Mucosa of descending colon (tissue), 3 donors: ENCODE data around the gene ERGIC2. TPM values are rescaled to one million over a fixed set of nuclear protein-coding genes. Genes with fewer than 3 reads are reported as not detected.
A peak's percentile ranks its signal among the peaks of the same experiment; 100 is the strongest.
"Not testable (repeated sequence)": the region's sequence is repeated elsewhere in the genome, so short reads cannot be mapped to it uniquely, and the experiment has no call there.

Source experiments
- ATAC-seq: fragments of 200-7000 bp; cut with Tn5 transposase; one replicate; pipeline ENCODE4 v1.9.1; 2020; ENCODE audit warnings: mild to moderate bottlenecking, moderate library complexity
- DNase-seq, 3 donors: peaks; one replicate each; pipeline ENCODE4 v3.0.0-alpha.2; 2020
- H3K36me3 ChIP-seq: fragments of 200-600 bp; one replicate; pipeline ENCODE4 v1.8.0; 2021; ENCODE audit warnings: low read depth, mild to moderate bottlenecking
- H3K4me1 ChIP-seq: fragments of 200-600 bp; one replicate; pipeline ENCODE4 v1.8.0; 2021; ENCODE audit warnings: low read depth, mild to moderate bottlenecking
- H3K4me3 ChIP-seq: fragments of 200-600 bp; one replicate; pipeline ENCODE4 v1.8.0; 2021; ENCODE audit warnings: mild to moderate bottlenecking
- H3K9me3 ChIP-seq: fragments of 200-600 bp; one replicate; pipeline ENCODE4 v1.8.0; 2021; ENCODE audit warnings: mild to moderate bottlenecking
- intact Hi-C, 2 donors: fragments of 100-400 bp; cut with DNase I in 1 of 2; cut with micrococcal nuclease in 1 of 2; formaldehyde crosslinking; loops; one replicate each; pipeline versions ENCODE4 v1.11.0 to v1.11.1; 2022; cut with DNase I, micrococcal nuclease
- total RNA-seq, 3 donors: library from RNA; stranded (reverse); fragmentation: NEBNext Ultra II Directional in 2 of 3; extraction: Animal tissue kit (Norgen Biotek cat#: 25700) in 2 of 3; gene quantifications; one replicate each; pipeline versions ENCODE4 v1.2.1 to v1.2.4, GENCODE V29; 2021 to 2023
- TF ChIP-seq, protein P1 (sequence below): fragments of 200-600 bp; IDR thresholded peaks from one replicate; pipeline ENCODE4 v1.8.0; 2022; ENCODE audit warnings: antibody characterized with exemption, mild to moderate bottlenecking
- donor health status: DM: no; HTN: no; CAD: no; lungs with moderate emphysema.
- donor health status: DM: no; HTN: no; CAD: no.
- donor health status: DM: no; HTN: yes; CAD: no.

Gene ERGIC2
- total RNA-seq, 3 donors from 2014 or later, result 42.0 to 65.4 (median 45.1) TPM

DNA sequence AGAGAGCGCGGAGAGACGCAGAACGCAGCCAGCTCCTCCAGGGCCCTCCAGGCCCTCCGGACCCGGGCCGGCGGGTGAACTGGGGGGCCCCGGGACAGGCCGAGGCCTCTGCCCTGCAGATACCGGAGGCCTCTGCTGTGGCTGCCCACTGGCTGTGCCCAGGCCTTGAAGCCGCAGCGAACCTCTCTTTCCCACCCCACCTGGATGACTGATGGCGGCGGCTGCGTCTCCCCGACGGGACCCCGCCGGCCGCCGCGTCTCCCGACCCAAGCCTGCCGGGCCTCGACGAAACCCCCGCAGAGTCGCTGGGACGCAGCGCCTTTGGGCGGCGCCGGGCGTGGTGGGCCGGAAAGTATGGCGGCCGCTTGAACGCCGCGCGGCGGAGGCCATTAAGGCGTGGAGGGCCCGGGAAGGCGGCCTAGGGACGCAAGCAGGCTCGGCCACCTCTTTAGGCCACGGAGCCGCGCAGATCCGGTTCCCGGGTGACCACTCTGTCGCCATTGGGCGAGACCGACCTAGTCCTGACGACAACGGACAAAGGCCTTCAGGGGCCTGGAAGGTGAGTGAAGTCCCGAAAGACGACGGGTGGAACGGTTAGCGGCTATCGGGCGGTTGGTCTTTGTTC is 8.4 kb upstream of the ERGIC2 start:
- ATAC-seq (no peak), DNase-seq (peak in 1 of 3 donors; percentile 52)
- TF ChIP-seq, protein P1, sequence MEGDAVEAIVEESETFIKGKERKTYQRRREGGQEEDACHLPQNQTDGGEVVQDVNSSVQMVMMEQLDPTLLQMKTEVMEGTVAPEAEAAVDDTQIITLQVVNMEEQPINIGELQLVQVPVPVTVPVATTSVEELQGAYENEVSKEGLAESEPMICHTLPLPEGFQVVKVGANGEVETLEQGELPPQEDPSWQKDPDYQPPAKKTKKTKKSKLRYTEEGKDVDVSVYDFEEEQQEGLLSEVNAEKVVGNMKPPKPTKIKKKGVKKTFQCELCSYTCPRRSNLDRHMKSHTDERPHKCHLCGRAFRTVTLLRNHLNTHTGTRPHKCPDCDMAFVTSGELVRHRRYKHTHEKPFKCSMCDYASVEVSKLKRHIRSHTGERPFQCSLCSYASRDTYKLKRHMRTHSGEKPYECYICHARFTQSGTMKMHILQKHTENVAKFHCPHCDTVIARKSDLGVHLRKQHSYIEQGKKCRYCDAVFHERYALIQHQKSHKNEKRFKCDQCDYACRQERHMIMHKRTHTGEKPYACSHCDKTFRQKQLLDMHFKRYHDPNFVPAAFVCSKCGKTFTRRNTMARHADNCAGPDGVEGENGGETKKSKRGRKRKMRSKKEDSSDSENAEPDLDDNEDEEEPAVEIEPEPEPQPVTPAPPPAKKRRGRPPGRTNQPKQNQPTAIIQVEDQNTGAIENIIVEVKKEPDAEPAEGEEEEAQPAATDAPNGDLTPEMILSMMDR, result no peak
- intact Hi-C loops, result no loop called here
- H3K4me3 ChIP-seq, result no peak overlapping the region
- H3K4me1 ChIP-seq, result no peaks in the 10 kb centered on the region
- no peaks in the 10 kb centered on the region for H3K36me3 ChIP-seq
- H3K9me3 ChIP-seq, result no peaks in the 10 kb centered on the region

DNA sequence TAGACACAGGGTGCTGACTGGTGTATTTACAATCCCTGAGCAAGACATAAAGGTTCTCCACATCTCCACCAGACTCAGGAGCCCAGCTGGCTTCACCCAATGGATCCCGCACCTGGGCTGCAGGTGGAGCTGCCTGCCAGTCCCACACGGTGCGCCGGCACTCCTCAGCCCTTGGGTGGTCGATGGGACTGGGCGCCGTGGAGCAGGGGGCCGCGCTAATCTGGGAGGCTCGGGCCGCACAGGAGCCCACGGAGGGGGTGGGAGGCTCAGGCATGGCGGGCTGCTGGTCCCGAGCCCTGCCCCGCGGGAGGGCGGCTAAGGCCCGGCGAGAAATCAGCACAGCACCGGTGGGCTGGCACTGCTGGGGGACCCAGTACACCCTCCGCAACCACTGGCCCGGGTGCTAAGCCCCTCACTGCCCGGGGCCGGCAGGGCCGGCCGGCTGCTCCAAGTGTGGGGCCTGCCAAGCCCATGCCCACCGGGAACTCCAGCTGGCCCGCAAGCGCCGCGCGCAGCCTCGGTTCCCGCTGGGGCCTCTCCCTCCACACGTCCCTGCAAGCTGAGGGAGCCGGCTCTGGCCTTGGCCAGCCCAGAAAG is 5.2 kb upstream of the ERGIC2 start:
- ATAC-seq, DNase-seq, H3K4me1 ChIP-seq, H3K36me3 ChIP-seq, H3K4me3 ChIP-seq, H3K9me3 ChIP-seq, intact Hi-C loops: not testable (repeated sequence)

DNA sequence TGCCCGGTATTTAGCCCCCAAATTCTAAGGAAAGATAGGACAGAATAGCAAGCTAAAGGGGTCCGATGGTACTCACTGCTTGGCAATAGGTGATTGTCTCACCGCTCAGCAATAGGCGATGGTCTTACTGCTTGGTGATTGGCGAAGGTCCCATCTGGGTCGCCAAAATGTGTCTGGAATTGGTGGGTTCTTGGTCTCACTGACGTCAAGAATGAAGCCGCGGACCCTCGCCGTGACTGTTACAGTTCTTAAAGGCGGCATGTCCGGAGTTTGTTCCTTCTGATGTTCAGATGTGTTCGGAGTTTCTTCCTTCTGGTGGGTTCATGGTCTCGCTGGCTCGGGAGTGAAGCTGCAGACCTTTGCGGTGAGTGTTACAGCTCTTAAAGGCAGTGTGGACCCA is 4.2 kb upstream of the ERGIC2 start:
- H3K36me3 ChIP-seq, H3K4me1 ChIP-seq, DNase-seq, H3K9me3 ChIP-seq, intact Hi-C loops, ATAC-seq, H3K4me3 ChIP-seq: not testable (repeated sequence)

DNA sequence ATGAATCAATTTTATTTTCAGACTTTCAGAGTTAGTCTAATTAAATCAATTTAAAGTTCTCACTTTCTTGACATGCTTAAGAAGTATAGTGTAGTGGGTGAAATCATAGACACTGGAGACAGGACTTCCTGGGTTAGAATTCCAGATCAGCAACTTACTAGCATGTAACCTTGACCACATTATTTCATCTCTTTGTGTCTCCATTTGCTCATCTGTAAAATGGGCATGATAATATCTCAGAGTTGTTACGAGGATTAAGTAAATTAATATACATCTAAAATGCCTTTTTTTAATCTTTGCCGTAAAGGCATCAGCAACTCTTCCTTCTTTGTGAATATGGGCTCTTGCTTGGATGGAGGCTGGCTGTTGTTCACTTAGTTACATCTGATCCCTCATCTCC is 1.3 kb upstream of the ERGIC2 start:
- intact Hi-C loops, result no loop called here
- TF ChIP-seq, protein P1, result no peak
- DNase-seq (no peak), ATAC-seq (no peak)
- Histone ChIP-seq H3K4me3 (no peak overlapping the region), H3K36me3 (no peaks in the 10 kb centered on the region), H3K4me1 (peaks cover 16% of the 10 kb centered on the region), H3K9me3 (no peaks in the 10 kb centered on the region)

DNA sequence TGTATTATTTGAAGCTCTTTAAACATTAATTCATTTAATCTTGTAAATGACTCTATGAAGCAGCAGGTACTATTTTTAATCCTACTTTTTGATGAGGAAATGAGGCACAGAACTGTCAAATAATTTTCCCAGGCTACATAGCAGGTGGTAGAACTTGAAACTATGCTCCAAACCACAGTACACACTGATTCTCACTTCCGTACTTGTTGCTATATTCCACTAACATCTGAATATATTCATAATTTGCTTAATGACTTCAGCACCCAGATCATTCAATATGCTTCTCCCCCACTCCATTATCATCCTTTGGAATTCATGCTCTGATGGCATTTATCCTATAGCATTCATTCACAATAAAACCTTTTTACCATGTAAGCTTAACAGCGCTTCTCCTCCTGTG is 4.9 kb downstream of the ERGIC2 start:
- TF ChIP-seq, protein P1, result no peak
- intact Hi-C loops, result no loop called here
- ATAC-seq, result no peak

DNA sequence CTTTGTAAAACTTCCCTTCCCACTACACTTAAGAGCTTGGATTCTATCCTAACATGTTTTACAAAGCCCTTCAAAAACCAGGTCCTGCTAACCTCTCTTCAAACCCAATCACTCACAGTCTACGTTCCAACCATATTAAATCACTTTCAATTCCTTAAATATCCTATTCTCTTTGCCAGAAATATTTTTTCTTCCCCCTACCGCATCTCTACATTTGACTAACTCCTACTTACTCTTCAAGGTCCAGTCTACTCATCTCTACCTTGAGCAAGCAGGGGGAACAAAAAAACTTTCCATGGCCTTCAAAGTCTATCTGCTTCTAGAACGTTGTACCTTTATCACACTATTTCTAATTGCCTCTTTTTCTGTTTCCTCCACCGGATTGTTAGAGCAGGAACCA is 6.1 kb downstream of the ERGIC2 start:
- H3K9me3 ChIP-seq, result no peaks in the 10 kb centered on the region
- ATAC-seq, result no peak
- TF ChIP-seq, protein P1, result no peak
- H3K4me3 ChIP-seq, result no peak overlapping the region
- H3K4me1 ChIP-seq, result peaks cover 24% of the 10 kb centered on the region
- no peaks in the 10 kb centered on the region for H3K36me3 ChIP-seq
- DNase-seq, result no peak
- intact Hi-C loops, result no loop called here

More for the DNA sequence above, 4.9 kb downstream of the ERGIC2 start:
- H3K4me3 ChIP-seq, result no peak overlapping the region
- no peaks in the 10 kb centered on the region for H3K9me3 ChIP-seq
- peaks cover 29% of the 10 kb centered on the region for H3K4me1 ChIP-seq
- DNase-seq, result no peak
- no peaks in the 10 kb centered on the region for H3K36me3 ChIP-seq
